ENCODE results near the gene STUM. TPM values are rescaled to one million over a fixed set of nuclear protein-coding genes. Genes with fewer than 3 reads are reported as not detected.

The STUM gene
- total RNA-seq, 1 experiment from 2014 or later = 0.11 TPM

GRCh38 chr1:226599636-226600238 is 51.2 kb downstream of the STUM start:
- no peak overlapping the region for H2BK120ac ChIP-seq (ENCODE audit: low read depth, low read length, poor library complexity, severe bottlenecking)
- no peaks in the 10 kb centered on the region for H3K79me1 ChIP-seq (ENCODE audit: insufficient read depth, low read depth, low read length, poor library complexity, severe bottlenecking)
- no peaks in the 10 kb centered on the region for H3K9me3 ChIP-seq (ENCODE audit: control insufficient read depth, low read depth, low read length)
- H3K27ac ChIP-seq (ENCODE audit: insufficient read length, low read depth, low read length) = no peak overlapping the region
- no peak overlapping the region for H3K4me2 ChIP-seq (ENCODE audit: insufficient read depth, insufficient read length, low read length)
- Mint-ChIP-seq H3K4me3 (no peak overlapping the region), H3K27ac (no peak overlapping the region; a peak in 1 of 7 replicates), H3K27me3 (ENCODE audit: low read depth) (peaks cover 4% of the 10 kb centered on the region), H3K36me3 (ENCODE audit: insufficient read depth in 1 of 3, low read depth in 3 of 3) (peaks cover 0 to 2% (median 2%) of the 10 kb centered on the region in 3 experiments; a peak in 2 of 7 replicates), H3K4me1 (peaks cover 12 to 20% of the 10 kb centered on the region in 2 experiments), H3K9me3 (peaks cover 6 to 8% of the 10 kb centered on the region in 2 experiments; a peak in 4 of 5 replicates)
- TF ChIP-seq, protein P1, sequence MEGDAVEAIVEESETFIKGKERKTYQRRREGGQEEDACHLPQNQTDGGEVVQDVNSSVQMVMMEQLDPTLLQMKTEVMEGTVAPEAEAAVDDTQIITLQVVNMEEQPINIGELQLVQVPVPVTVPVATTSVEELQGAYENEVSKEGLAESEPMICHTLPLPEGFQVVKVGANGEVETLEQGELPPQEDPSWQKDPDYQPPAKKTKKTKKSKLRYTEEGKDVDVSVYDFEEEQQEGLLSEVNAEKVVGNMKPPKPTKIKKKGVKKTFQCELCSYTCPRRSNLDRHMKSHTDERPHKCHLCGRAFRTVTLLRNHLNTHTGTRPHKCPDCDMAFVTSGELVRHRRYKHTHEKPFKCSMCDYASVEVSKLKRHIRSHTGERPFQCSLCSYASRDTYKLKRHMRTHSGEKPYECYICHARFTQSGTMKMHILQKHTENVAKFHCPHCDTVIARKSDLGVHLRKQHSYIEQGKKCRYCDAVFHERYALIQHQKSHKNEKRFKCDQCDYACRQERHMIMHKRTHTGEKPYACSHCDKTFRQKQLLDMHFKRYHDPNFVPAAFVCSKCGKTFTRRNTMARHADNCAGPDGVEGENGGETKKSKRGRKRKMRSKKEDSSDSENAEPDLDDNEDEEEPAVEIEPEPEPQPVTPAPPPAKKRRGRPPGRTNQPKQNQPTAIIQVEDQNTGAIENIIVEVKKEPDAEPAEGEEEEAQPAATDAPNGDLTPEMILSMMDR (conservative IDR thresholded peaks at IDR 0.05) = no peak
- no peak overlapping the region for H3K23ac ChIP-seq (ENCODE audit: insufficient read length, low read depth, low read length)
- no peak overlapping the region for H2BK15ac ChIP-seq (ENCODE audit: low read depth, low read length)
- H3T11ph ChIP-seq (ENCODE audit: low read length) = no peak overlapping the region
- no peak for DNase-seq
- no peak overlapping the region for H2AFZ ChIP-seq (ENCODE audit: low read length)
- no peak overlapping the region for H4K8ac ChIP-seq (replicated peaks; ENCODE audit: insufficient read length, low read depth, low read length)
- H3K9ac ChIP-seq (ENCODE audit: extremely low read depth, insufficient read length, low read length) = no peak overlapping the region
- H4K20me1 ChIP-seq (ENCODE audit: control insufficient read depth, insufficient read depth, insufficient read length) = no peaks in the 10 kb centered on the region
- H4K5ac ChIP-seq (ENCODE audit: insufficient read length, low read depth, low read length) = no peak overlapping the region
- no peak overlapping the region for H2AK5ac ChIP-seq (ENCODE audit: insufficient read length, low read length)
- no peak overlapping the region for H3K14ac ChIP-seq (ENCODE audit: insufficient read depth, low read length)
- no peak overlapping the region for H2BK20ac ChIP-seq (ENCODE audit: low read depth, low read length, poor library complexity, severe bottlenecking)
- no peaks in the 10 kb centered on the region for H3K27me3 ChIP-seq (ENCODE audit: insufficient read depth, low read length)
- H3K23me2 ChIP-seq (ENCODE audit: insufficient read length, low read depth, low read length, poor library complexity, severe bottlenecking) = no peaks in the 10 kb centered on the region
- H2BK12ac ChIP-seq (ENCODE audit: insufficient read length, low read depth, low read length) = no peak overlapping the region
- no peaks in the 10 kb centered on the region for H3K79me2 ChIP-seq (ENCODE audit: insufficient read depth, low read length)
- no peaks in the 10 kb centered on the region for H3K4me1 ChIP-seq (ENCODE audit: insufficient read depth, low read length)
- no peak overlapping the region for H3K18ac ChIP-seq (ENCODE audit: insufficient read length, low read depth, low read length)
- no peak overlapping the region for H3K4ac ChIP-seq (ENCODE audit: low read depth, low read length)
- H4K91ac ChIP-seq (ENCODE audit: insufficient read length, low read depth, low read length) = no peak overlapping the region
- no peak overlapping the region for H2BK5ac ChIP-seq (ENCODE audit: insufficient read length, low read length)
- no peak overlapping the region for H3K56ac ChIP-seq (ENCODE audit: insufficient read length, low read depth, low read length)

Measured in H9 (cell line).